Fibroblast of pulmonary artery (primary cell): ENCODE results near the gene GJA3.
A peak's percentile ranks its signal among the peaks of the same experiment; 100 is the strongest.

Source experiments
- DNase-seq: peaks from one replicate; pipeline ENCODE4 v3.0.0-alpha.2; 2010; ENCODE audit warnings: low read depth
- H3K4me3 ChIP-seq: replicated peaks from 2 replicates; pipeline ENCODE4 v1.5.1; 2011; ENCODE audit warnings: low read depth, mild to moderate bottlenecking, control low read depth, low read length, moderate library complexity
- CTCF ChIP-seq: IDR thresholded peaks from 2 replicates; pipeline ENCODE4 v1.5.1; 2011; ENCODE audit warnings: mild to moderate bottlenecking, control low read depth, low read length, inconsistent platforms; ENCODE audit errors: missing control alignments

The GJA3 gene

GRCh38 chr13:20128459-20128931 lies 32.4 kb downstream of the GJA3 start:
- no peak for DNase-seq
- peak overlapping the region; percentile 49 for H3K4me3 ChIP-seq
- no peak for TF ChIP-seq CTCF

GRCh38 chr13:20127562-20128458 lies 33.0 kb downstream of the GJA3 start:
- peak; percentile 44 for DNase-seq
- H3K4me3 ChIP-seq = peak overlapping the region; percentile 49
- peak; percentile 27 for TF ChIP-seq CTCF

- peak overlapping the region; percentile 49 for H3K4me3 ChIP-seq
- DNase-seq = peak; percentile 10
Observed at GRCh38 chr13:20127262-20127561, 33.6 kb downstream of the GJA3 start.

GRCh38 chr13:20126541-20127261 lies 34.2 kb downstream of the GJA3 start:
- no peak for TF ChIP-seq CTCF
- no peak overlapping the region for H3K4me3 ChIP-seq
- DNase-seq = no peak

More at GRCh38 chr13:20127262-20127561, 33.6 kb downstream of the GJA3 start:
- TF ChIP-seq CTCF = no peak

GRCh38 chr13:20125783-20126165 lies 35.1 kb downstream of the GJA3 start:
- no peak overlapping the region for H3K4me3 ChIP-seq
- TF ChIP-seq CTCF = no peak
- no peak for DNase-seq

- DNase-seq = peak; percentile 67
- TF ChIP-seq CTCF = no peak
Observed at GRCh38 chr13:20125129-20125782, 35.6 kb downstream of the GJA3 start.

More at GRCh38 chr13:20125129-20125782, 35.6 kb downstream of the GJA3 start:
- H3K4me3 ChIP-seq = no peak overlapping the region
